Memory B cell (primary cell): ENCODE data around the gene NHERF2.

ENCODE experiments used
- ATAC-seq: fragments of 150-1000 bp; cut with Tn5 transposase; 2 replicates; pipeline ENCODE4 v1.10.0; 2021; ENCODE audit warnings: low read depth, mild to moderate bottlenecking, moderate library complexity
- DNase-seq, 2 donors: peaks; one replicate each; pipeline ENCODE4 v3.0.0; 2022; ENCODE audit warnings: low spot score in 2 of 2
- H3K27ac Mint-ChIP-seq: one replicate; pipeline ENCODE4 v1.8.0; 2022; ENCODE audit warnings: mild to moderate bottlenecking, moderate library complexity, mixed read lengths
- H3K27me3 Mint-ChIP-seq: one replicate; pipeline ENCODE4 v1.8.0; 2022; ENCODE audit warnings: mixed read lengths
- H3K36me3 Mint-ChIP-seq: one replicate; pipeline ENCODE4 v1.8.0; 2022; ENCODE audit warnings: mild to moderate bottlenecking, mixed read lengths
- H3K4me1 Mint-ChIP-seq: one replicate; pipeline ENCODE4 v1.8.0; 2022; ENCODE audit warnings: mixed read lengths
- H3K4me3 Mint-ChIP-seq: one replicate; pipeline ENCODE4 v1.8.0; 2022; ENCODE audit warnings: mild to moderate bottlenecking, moderate library complexity, mixed read lengths
- H3K9me3 Mint-ChIP-seq: one replicate; pipeline ENCODE4 v1.8.0; 2022; ENCODE audit warnings: mixed read lengths

Gene NHERF2

DNA sequence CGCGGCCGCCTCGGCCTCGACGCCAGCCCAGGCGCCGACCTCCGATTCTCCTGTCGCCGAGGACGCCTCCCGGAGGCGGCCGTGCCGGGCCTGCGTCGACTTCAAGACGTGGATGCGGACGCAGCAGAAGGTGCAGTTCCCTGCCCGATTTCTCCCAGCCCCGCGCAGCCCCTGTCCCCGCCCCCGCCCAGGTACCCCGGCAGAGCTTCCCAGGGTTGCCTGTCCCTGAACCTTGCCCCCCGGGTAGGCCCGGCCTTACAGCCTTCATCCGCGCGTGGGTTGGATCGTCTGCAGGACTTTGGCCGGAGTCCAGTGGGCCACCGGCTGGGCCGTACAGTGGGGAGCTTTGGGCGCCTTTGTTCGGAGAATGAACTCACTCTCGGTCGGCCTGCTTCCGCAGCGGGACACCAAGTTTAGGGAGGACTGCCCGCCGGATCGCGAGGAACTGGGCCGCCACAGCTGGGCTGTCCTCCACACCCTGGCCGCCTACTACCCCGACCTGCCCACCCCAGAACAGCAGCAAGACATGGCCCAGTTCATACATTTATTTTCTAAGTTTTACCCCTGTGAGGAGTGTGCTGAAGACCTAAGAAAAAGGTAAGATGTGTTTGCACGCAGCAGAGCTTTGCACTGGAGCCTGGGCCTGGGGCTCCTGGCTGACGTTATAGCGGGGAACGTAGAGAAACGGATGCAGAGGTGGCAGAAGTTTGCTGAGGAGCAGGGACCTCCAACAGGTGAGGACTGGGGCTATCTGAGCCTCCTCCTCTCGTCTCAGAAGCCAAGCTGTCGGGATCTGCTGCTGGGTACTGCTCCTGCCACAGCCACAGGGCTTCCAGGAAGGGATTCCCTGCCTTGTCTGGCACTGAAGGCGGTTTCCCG is 42.1 kb upstream of the NHERF2 start:
- DNase-seq (no peak), ATAC-seq (peak; percentile 25)
- H3K36me3 Mint-ChIP-seq, result peaks cover 10% of the 10 kb centered on the region
- H3K4me3 Mint-ChIP-seq, result peak overlapping the region; percentile 78
- H3K9me3 Mint-ChIP-seq, result no peaks in the 10 kb centered on the region
- H3K27ac Mint-ChIP-seq, result peak overlapping the region; percentile 74
- H3K27me3 Mint-ChIP-seq, result peaks cover 9% of the 10 kb centered on the region
- H3K4me1 Mint-ChIP-seq, result peaks cover 19% of the 10 kb centered on the region

DNA sequence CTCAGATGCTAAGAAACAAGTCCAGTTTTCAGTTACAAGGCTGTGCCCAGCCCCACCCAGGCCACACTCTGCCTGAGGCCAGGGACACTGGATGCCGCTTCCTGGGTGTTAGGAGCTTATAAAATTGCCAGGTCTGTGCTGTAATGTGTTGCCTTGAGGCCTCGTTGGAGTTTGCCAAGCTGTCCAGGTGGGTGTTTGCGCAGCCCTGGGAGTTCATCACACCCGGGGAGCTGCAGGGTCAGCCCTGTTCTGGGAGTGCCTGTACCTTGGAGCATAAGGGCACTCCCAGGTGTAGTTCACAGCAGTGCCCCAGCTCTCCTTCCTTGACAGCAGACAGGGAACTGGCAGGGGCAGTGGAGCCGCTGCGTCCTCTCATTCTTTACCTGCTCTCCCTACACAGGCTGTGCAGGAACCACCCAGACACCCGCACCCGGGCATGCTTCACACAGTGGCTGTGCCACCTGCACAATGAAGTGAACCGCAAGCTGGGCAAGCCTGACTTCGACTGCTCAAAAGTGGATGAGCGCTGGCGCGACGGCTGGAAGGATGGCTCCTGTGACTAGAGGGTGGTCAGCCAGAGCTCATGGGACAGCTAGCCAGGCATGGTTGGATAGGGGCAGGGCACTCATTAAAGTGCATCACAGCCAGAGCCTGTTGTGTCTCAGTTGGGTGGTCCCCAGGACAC is 41.1 kb upstream of the NHERF2 start:
- Mint-ChIP-seq H3K9me3 (no peaks in the 10 kb centered on the region), H3K27ac (no peak overlapping the region), H3K4me3 (peak overlapping the region; percentile 78), H3K4me1 (peaks cover 19% of the 10 kb centered on the region), H3K36me3 (peaks cover 10% of the 10 kb centered on the region), H3K27me3 (peaks cover 9% of the 10 kb centered on the region)
- ATAC-seq, result no peak
- no peak for DNase-seq

- H3K27me3 Mint-ChIP-seq, result peaks cover 6% of the 10 kb centered on the region
- ATAC-seq (no peak), DNase-seq (no peak)
- H3K4me1 Mint-ChIP-seq, result peaks cover 24% of the 10 kb centered on the region
- H3K4me3 Mint-ChIP-seq, result no peak overlapping the region
- no peak overlapping the region for H3K27ac Mint-ChIP-seq
- no peaks in the 10 kb centered on the region for H3K9me3 Mint-ChIP-seq
- peaks cover 10% of the 10 kb centered on the region for H3K36me3 Mint-ChIP-seq
These were observed 39.5 kb upstream of the NHERF2 start for GRCh38 chr16:1987198-1987597.

DNA sequence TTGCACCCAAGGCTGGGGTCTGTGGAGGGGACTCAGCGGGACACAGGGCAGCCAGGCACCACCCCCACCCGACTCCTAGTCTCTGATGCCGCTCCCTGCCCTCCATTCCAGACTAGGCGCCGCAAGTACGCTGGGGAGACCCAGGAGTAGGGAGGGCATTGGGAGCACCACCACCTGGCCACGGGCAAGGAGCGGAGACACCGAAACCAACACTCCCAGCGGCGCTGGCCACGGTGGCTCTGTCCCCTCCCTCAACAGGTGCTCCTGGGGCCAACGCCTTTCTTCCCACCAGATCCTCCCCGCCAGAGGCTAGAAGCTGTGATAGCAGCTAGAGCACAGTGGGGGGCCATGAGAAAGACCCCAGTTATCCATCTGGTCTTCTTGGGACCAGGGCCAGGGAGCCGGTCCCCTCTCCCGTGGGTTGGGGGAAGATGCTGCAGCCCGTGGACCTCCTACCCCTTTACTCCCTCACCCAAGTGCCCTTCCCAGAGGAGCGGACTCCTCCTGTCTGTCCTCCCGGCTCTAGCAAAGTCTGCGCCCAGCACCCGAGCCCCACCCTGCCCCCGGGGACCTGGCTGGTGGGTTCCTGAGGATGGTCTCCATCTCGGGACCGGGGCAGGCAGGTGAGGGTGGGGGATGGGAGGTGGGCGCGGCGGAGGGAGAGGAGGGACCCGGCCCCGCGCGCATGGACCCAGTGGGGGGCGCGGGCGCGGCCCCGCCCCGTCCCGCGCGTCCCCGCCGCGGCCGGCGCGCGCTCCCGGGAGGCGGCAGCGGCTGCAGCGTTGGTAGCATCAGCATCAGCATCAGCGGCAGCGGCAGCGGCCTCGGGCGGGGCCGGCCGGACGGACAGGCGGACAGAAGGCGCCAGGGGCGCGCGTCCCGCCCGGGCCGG is 37.2 kb upstream of the NHERF2 start, which contains the start of gene SYNGR3:
SYNGR3 (plus strand) TSS at position 762 of the 892 bp plus-strand sequence. CDS start 133 bp downstream, outside the sequence.
- Mint-ChIP-seq H3K4me1 (peaks cover 22% of the 10 kb centered on the region), H3K4me3 (peak within 1 kb of the TSS; percentile 90), H3K27me3 (no peaks in the 10 kb centered on the region), H3K27ac (peak within 1 kb of the TSS; percentile 95), H3K36me3 (peaks cover 10% of the 10 kb centered on the region), H3K9me3 (no peaks in the 10 kb centered on the region)
- DNase-seq (no peak), ATAC-seq (no peak)

DNA sequence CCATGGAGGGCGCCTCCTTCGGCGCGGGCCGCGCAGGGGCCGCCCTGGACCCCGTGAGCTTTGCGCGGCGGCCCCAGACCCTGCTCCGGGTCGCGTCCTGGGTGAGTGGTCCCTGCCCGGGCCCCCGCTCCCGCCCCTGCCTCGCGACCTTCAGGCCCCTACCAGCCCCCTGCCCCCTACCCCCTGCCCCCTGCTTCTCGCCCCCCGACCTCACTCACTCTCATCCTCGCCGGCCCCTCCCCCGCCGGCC is 36.7 kb upstream of the NHERF2 start:
- peaks cover 18% of the 10 kb centered on the region for H3K4me1 Mint-ChIP-seq
- H3K4me3 Mint-ChIP-seq, result peak overlapping the region; percentile 90
- ATAC-seq (no peak), DNase-seq (no peak)
- no peaks in the 10 kb centered on the region for H3K9me3 Mint-ChIP-seq
- peak overlapping the region; percentile 95 for H3K27ac Mint-ChIP-seq
- no peaks in the 10 kb centered on the region for H3K27me3 Mint-ChIP-seq
- peaks cover 10% of the 10 kb centered on the region for H3K36me3 Mint-ChIP-seq

DNA sequence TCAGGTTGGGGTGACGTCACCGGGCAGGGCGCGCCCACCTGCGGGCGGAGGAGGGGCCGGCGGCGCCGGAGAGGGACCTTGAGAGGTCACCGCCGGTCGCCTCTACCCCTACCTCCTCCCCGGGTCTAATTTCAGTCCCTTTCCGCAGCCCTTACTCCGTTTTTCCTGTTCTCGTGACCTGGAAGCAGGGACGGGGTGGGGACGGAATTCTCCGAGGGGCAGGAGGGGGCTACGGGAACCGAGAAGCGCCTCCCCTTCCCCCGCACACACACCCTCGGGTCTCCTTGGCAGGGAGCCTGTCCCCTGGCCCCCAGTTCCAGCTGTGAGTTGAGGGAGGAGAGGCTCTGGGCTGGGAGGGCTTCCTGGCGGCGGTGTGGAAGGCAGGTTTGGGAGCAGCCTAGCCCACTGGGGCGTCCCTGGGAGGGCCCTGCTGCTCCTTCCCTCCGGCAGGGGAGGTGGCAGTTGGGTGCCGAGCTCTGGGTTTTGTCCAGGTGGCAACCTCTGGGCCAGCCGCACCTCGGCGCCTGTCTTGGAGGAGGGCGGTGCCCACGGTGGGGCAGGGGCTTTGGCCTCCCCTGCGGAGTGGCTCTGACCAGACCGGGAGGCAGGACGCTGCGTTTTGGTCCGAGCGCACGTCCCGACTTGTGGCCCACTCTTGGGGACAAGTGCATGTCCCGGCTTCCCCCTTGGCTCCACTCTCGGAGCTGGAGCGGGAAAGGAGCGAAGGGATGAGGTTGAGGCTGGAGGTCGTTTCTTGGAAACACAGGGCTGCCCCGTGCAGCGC is 36.2 kb upstream of the NHERF2 start:
- peak; percentile 13 for ATAC-seq
- no peaks in the 10 kb centered on the region for H3K9me3 Mint-ChIP-seq
- H3K4me3 Mint-ChIP-seq, result peak overlapping the region; percentile 90
- no peaks in the 10 kb centered on the region for H3K27me3 Mint-ChIP-seq
- peaks cover 10% of the 10 kb centered on the region for H3K36me3 Mint-ChIP-seq
- H3K4me1 Mint-ChIP-seq, result peaks cover 18% of the 10 kb centered on the region
- peak; percentile 57 to 71 for DNase-seq
- H3K27ac Mint-ChIP-seq, result peak overlapping the region; percentile 95

- H3K27me3 Mint-ChIP-seq, result no peaks in the 10 kb centered on the region
- peak; percentile 66 to 71 for DNase-seq
- H3K9me3 Mint-ChIP-seq, result no peaks in the 10 kb centered on the region
- peaks cover 18% of the 10 kb centered on the region for H3K4me1 Mint-ChIP-seq
- H3K4me3 Mint-ChIP-seq, result peak overlapping the region; percentile 90
- H3K27ac Mint-ChIP-seq, result peak overlapping the region; percentile 95
- ATAC-seq, result peak; percentile 59
- peaks cover 8% of the 10 kb centered on the region for H3K36me3 Mint-ChIP-seq
These were observed 35.6 kb upstream of the NHERF2 start for GRCh38 chr16:1991135-1991551.

DNA sequence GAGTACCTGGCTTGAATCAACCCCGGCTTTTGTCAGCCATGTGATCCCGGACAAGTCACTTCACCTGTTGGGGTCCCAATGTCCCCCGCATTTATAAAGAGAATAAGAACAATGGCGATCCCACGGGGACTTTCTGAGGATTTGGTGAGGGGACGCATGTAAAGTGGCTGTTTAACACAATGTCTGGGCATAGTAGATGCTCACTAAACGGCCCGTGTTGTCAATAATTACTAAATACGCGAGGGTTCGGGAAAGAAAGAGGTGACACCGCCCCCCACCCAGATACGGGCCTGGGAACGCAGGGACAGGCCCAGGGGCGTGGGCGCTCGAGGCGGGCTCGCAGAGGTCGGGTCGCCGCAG is 35.1 kb upstream of the NHERF2 start:
- Mint-ChIP-seq H3K27ac (peak overlapping the region; percentile 95), H3K4me1 (peaks cover 18% of the 10 kb centered on the region), H3K4me3 (peak overlapping the region; percentile 90), H3K27me3 (no peaks in the 10 kb centered on the region), H3K9me3 (no peaks in the 10 kb centered on the region), H3K36me3 (peaks cover 4% of the 10 kb centered on the region)
- ATAC-seq (no peak), DNase-seq (peak in 1 of 2 donors; percentile 25)

- H3K27ac Mint-ChIP-seq, result peak overlapping the region; percentile 95
- ATAC-seq, result peak; percentile 66
- no peaks in the 10 kb centered on the region for H3K36me3 Mint-ChIP-seq
- DNase-seq, result peak; percentile 92 to 97
- no peaks in the 10 kb centered on the region for H3K27me3 Mint-ChIP-seq
- no peaks in the 10 kb centered on the region for H3K9me3 Mint-ChIP-seq
- H3K4me1 Mint-ChIP-seq, result peaks cover 18% of the 10 kb centered on the region
- H3K4me3 Mint-ChIP-seq, result peak overlapping the region; percentile 90
These were observed 34.6 kb upstream of the NHERF2 start for GRCh38 chr16:1991948-1992703.

- Mint-ChIP-seq H3K4me3 (no peak overlapping the region), H3K36me3 (no peaks in the 10 kb centered on the region), H3K27ac (no peak overlapping the region), H3K9me3 (no peaks in the 10 kb centered on the region), H3K4me1 (peaks cover 18% of the 10 kb centered on the region), H3K27me3 (no peaks in the 10 kb centered on the region)
- DNase-seq, result no peak
- ATAC-seq, result no peak
These were observed 33.9 kb upstream of the NHERF2 start for GRCh38 chr16:1992704-1993317.

DNA sequence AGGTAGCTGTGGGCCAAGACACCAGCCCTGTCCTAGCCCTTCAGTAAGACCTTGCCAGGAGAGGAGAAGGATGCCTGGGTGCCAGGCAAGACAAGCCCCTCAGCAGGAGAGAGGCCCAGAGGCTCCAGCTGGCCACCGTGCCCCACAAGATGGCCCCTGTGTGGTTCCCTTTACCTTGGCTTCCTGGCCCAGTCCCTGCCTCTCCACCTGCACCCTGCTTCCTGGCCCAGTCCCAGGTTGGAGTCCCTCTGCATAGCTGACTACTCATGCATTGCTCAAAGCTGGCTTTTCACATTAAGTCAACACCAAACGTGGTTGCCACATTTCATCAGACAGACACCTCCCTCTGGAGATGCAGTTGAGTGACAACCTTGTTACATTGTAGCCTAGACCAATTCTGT is 33.0 kb upstream of the NHERF2 start:
- DNase-seq (no peak), ATAC-seq (no peak)
- peaks cover 3% of the 10 kb centered on the region for H3K36me3 Mint-ChIP-seq
- no peaks in the 10 kb centered on the region for H3K27me3 Mint-ChIP-seq
- no peaks in the 10 kb centered on the region for H3K9me3 Mint-ChIP-seq
- H3K27ac Mint-ChIP-seq, result peak overlapping the region; percentile 70
- H3K4me1 Mint-ChIP-seq, result peaks cover 15% of the 10 kb centered on the region
- no peak overlapping the region for H3K4me3 Mint-ChIP-seq

DNA sequence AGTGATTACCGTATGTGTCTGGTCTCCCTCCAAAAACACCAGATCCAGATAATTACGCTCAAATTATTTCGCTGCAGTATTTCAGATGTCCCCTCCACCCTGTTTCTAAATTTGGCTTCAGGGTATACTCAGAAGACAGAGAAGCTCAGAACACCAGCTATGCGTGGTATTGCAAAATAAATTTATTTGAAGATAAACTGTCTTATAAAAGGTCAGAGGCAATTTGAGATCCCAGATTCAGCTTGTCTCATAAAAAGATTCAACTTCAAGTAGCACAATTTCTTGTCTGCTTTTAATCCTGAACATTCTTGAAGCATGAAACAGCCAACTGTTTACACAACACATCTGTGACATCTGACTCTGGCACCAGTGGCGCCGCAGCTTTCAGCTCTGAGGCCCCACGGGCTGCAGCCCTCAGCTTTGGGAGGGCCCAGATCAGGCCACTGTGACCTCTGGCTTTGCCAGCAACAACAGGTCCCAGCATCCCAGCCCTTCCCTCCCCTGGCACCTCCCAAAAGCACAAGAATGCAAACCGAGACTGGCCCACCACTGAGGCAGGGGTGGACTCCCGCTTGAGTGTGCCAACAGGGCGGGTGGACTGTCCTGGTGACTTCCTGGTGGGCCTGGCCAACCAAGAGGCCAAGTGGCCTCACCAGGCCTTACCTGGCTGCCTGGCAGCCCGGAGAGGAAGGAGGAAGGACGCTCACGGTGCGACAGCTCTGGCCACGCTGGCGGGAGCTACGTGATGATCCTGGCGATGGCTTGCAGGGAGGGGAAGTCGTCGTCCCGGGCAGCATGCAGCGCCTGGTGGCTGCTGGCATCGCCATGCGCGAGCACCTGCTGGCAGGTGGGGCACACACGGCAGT is 29.0 kb upstream of the NHERF2 start:
- Mint-ChIP-seq H3K27ac (no peak overlapping the region), H3K36me3 (peaks cover 10% of the 10 kb centered on the region), H3K9me3 (no peaks in the 10 kb centered on the region), H3K4me3 (no peak overlapping the region), H3K27me3 (no peaks in the 10 kb centered on the region), H3K4me1 (peaks cover 5% of the 10 kb centered on the region)
- DNase-seq, result no peak
- no peak for ATAC-seq
